ENCODE measurements around the gene ATXN10. TPM values are rescaled to one million over a fixed set of nuclear protein-coding genes. Genes with fewer than 3 reads are reported as not detected.
A peak's percentile ranks its signal among the peaks of the same experiment; 100 is the strongest.

ATXN10 gene
- total and polyA plus RNA-seq, 12 donors: 11.8 to 169 (median 142) TPM

DNA sequence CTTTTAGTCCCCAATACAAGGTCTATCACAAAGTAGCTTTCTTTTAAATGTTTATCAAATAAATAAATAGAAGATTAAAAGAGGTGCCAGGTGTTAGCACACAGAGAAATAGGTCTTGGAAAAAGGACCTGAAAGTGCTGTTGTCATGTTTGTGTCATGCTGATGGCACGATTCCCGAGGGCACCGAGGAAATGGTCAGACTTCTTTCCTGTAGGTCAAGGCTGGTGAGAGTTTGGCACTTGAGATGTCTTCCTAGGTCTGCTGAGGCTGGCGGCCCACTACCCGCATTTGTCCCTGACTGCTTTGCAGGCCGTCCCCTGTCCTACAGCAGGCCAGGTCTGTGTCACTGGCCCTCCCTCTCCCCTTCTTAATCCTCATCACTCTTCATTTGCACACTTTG, 112.1 kb downstream of the ATXN10 start:
- H3K27me3 ChIP-seq: no peaks in the 10 kb centered on the region
- ATAC-seq (peak in 4 of 8 donors; percentile 20 to 45 (median 34)), DNase-seq (no peak)
- intact Hi-C loops (cut with DNase I): loop anchor here in 1 of 10 donors (10.0 kb wide), 1 partner anchor 539 kb away; the partner anchor contains the start of gene KIAA0930
- peaks cover 0 to 41% (median 28%) of the 10 kb centered on the region in 9 donors for H3K4me1 ChIP-seq
- no peak overlapping the region for H3K4me3 ChIP-seq
- H3K27ac ChIP-seq: peak overlapping the region in 7 of 10 donors; percentile 4 to 39 (median 31)
- 79 to 86% methylated on average over 6 of the region's 6 CpGs for WGBS, 2 donors
- no peaks in the 10 kb centered on the region for H3K9me3 ChIP-seq
- TF ChIP-seq, protein P1, sequence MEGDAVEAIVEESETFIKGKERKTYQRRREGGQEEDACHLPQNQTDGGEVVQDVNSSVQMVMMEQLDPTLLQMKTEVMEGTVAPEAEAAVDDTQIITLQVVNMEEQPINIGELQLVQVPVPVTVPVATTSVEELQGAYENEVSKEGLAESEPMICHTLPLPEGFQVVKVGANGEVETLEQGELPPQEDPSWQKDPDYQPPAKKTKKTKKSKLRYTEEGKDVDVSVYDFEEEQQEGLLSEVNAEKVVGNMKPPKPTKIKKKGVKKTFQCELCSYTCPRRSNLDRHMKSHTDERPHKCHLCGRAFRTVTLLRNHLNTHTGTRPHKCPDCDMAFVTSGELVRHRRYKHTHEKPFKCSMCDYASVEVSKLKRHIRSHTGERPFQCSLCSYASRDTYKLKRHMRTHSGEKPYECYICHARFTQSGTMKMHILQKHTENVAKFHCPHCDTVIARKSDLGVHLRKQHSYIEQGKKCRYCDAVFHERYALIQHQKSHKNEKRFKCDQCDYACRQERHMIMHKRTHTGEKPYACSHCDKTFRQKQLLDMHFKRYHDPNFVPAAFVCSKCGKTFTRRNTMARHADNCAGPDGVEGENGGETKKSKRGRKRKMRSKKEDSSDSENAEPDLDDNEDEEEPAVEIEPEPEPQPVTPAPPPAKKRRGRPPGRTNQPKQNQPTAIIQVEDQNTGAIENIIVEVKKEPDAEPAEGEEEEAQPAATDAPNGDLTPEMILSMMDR (IDR thresholded peaks at IDR 0.05): no peak
- H3K36me3 ChIP-seq: peaks cover 0 to 11% (median 0%) of the 10 kb centered on the region in 9 donors

DNA sequence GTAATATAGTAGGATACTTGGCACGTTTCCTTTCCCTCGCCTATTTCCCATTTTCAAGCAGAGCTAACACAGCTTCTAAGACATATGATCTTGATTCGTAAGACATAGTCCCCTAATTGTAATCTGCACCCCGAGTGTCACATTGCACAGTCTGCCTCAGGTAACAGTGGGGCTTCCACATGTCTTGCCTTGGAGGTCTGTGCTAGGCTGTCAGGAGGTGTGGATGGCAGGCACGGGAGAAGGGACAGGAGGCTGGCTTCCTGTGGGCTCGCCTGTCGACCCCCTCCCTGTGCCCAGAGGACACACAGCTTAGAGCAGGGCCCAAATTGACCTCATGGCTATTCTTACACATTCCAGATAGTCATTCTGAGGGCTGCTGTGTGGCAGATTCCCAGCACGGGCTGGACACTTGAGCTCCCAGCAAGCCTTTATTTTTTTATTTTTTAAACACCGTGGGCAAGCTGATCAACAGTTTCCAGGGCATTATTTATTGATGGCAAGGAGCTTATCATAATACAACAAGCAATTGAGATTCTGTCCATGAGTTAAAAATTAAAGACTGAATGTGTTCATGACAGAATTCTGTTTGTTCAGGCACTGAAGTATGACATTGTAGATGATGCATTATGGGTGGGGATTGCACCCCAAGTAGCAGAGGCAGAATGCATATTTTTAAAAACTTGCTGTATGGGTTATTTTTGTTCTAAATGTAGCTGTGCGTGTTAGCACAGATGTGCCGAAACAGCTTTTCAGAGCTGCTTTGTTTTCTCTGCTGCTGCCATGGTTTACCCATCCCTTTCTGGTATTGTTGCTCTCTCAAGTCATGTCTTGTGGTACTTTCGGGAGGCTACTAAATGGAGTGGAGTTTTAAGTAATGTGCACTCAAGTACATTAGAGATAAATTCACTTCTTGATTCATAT, 113.0 kb downstream of the ATXN10 start:
- ATAC-seq (peak; percentile 55 to 92 (median 82)), DNase-seq (peak; percentile 23)
- TF ChIP-seq, protein P1 (IDR thresholded peaks at IDR 0.05): no peak
- Histone ChIP-seq H3K4me3 (no peak overlapping the region), H3K27ac (peak overlapping the region in 4 of 10 donors; percentile 4 to 36 (median 16)), H3K9me3 (no peaks in the 10 kb centered on the region), H3K27me3 (no peaks in the 10 kb centered on the region), H3K4me1 (peaks cover 0 to 41% (median 30%) of the 10 kb centered on the region in 9 donors), H3K36me3 (peaks cover 0 to 3% (median 0%) of the 10 kb centered on the region in 9 donors)
- WGBS, 2 donors: 60 to 67% methylated on average over 12 of the region's 12 CpGs
- intact Hi-C loops (cut with DNase I): loop anchor here in 1 of 10 donors (10.0 kb wide), 1 partner anchor 540 kb away; the partner anchor contains the start of gene KIAA0930

DNA sequence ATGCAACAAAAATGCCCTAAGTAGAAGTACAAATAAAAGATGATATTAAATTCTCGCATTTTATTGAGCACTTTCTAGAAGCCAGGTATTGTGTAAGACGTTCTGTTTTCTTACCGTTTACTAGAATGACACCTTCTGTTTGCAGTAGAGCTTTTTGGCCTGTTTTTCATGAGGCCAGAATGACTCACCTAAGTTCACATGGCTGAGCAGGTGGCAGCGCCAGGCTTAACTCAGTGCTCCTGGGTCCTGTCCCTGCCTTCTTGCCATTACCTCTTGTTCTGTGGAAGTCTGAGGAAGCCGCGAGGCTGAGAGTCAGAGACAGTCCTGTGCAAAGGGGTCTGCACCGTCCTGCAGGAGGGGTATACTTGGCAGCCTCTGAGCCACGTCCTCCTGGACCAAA, 113.8 kb downstream of the ATXN10 start:
- DNase-seq: no peak
- H3K4me3 ChIP-seq: no peak overlapping the region
- peaks cover 0 to 41% (median 32%) of the 10 kb centered on the region in 9 donors for H3K4me1 ChIP-seq
- peaks cover 0 to 3% (median 0%) of the 10 kb centered on the region in 9 donors for H3K36me3 ChIP-seq
- no peaks in the 10 kb centered on the region for H3K9me3 ChIP-seq
- TF ChIP-seq, protein P1 (IDR thresholded peaks at IDR 0.05): no peak
- H3K27me3 ChIP-seq: no peaks in the 10 kb centered on the region
- intact Hi-C loops (cut with DNase I): loop anchor here in 1 of 10 donors (10.0 kb wide), 1 partner anchor 541 kb away; the partner anchor contains the start of gene KIAA0930
- ATAC-seq: no peak
- 86% methylated on average over 8 of the region's 8 CpGs for WGBS, 2 donors
- H3K27ac ChIP-seq: no peak overlapping the region

DNA sequence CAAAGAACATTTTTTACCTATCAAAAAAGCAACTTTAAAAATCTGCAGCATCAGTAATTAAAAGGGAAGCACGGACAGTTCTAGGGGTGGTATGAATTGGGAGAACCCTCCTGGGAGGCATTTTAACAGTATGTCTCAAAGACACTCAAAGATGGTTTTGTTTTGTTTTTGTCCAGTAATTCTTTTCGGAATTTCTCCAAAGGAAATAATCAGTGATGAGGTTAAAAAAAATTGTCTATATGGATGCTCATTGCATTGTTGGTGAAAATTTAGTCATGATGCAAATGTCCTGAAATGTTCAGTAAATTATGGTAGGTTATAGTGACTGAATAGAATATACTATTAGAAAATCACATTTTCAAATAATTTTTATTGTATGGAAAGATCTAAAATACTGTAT, 115.1 kb downstream of the ATXN10 start:
- Histone ChIP-seq H3K9me3 (no peaks in the 10 kb centered on the region), H3K27ac (no peak overlapping the region), H3K4me3 (no peak overlapping the region), H3K27me3 (no peaks in the 10 kb centered on the region), H3K36me3 (no peaks in the 10 kb centered on the region), H3K4me1 (peaks cover 0 to 41% (median 32%) of the 10 kb centered on the region in 9 donors)
- TF ChIP-seq, protein P1 (IDR thresholded peaks at IDR 0.05): no peak
- DNase-seq: no peak
- intact Hi-C loops (cut with DNase I): loop anchor here in 1 of 10 donors (10.0 kb wide), 1 partner anchor 542 kb away; the partner anchor contains the start of gene KIAA0930
- 47 to 65% methylated on average over 2 of the region's 2 CpGs for WGBS, 2 donors
- ATAC-seq: no peak
